ENCODE measurements around the gene SRRM4. TPM values are rescaled to one million over a fixed set of nuclear protein-coding genes. Genes with fewer than 3 reads are reported as not detected.

SRRM4 gene
- total RNA-seq, 1 experiment from 2014 or later, result 1.4 TPM

GRCh38 chr12:119175081-119175480 is 193.7 kb downstream of the SRRM4 start:
- Histone ChIP-seq H3K14ac (ENCODE audit: insufficient read depth, low read length) (no peak overlapping the region), H2BK15ac (ENCODE audit: low read depth, low read length) (no peak overlapping the region), H3K4me2 (ENCODE audit: insufficient read depth, insufficient read length, low read length) (no peak overlapping the region), H4K8ac (replicated peaks; ENCODE audit: insufficient read length, low read depth, low read length) (no peak overlapping the region), H2BK12ac (ENCODE audit: insufficient read length, low read depth, low read length) (no peak overlapping the region), H3K56ac (ENCODE audit: insufficient read length, low read depth, low read length) (no peak overlapping the region), H3K79me1 (ENCODE audit: insufficient read depth, low read depth, low read length, poor library complexity, severe bottlenecking) (no peaks in the 10 kb centered on the region), H3K27ac (ENCODE audit: insufficient read length, low read depth, low read length) (no peak overlapping the region), H2BK5ac (ENCODE audit: insufficient read length, low read length) (no peak overlapping the region), H2AFZ (ENCODE audit: low read length) (no peak overlapping the region), H4K91ac (ENCODE audit: insufficient read length, low read depth, low read length) (no peak overlapping the region), H4K20me1 (ENCODE audit: control insufficient read depth, insufficient read depth, insufficient read length) (no peaks in the 10 kb centered on the region), H3K23me2 (ENCODE audit: insufficient read length, low read depth, low read length, poor library complexity, severe bottlenecking) (peaks cover 6% of the 10 kb centered on the region), H3T11ph (ENCODE audit: low read length) (no peak overlapping the region), H3K23ac (ENCODE audit: insufficient read length, low read depth, low read length) (no peak overlapping the region), H3K27me3 (ENCODE audit: insufficient read depth, low read length) (no peaks in the 10 kb centered on the region), H3K9ac (ENCODE audit: extremely low read depth, insufficient read length, low read length) (no peak overlapping the region), H2BK20ac (ENCODE audit: low read depth, low read length, poor library complexity, severe bottlenecking) (no peak overlapping the region), H4K5ac (ENCODE audit: insufficient read length, low read depth, low read length) (no peak overlapping the region), H3K4me1 (ENCODE audit: insufficient read depth, low read length) (peaks cover 4% of the 10 kb centered on the region; the same call in 1 of the 2 replicates), H3K18ac (ENCODE audit: insufficient read length, low read depth, low read length) (no peak overlapping the region), H3K4ac (ENCODE audit: low read depth, low read length) (no peak overlapping the region), H2AK5ac (ENCODE audit: insufficient read length, low read length) (no peak overlapping the region), H3K9me3 (ENCODE audit: control insufficient read depth, low read depth, low read length) (no peaks in the 10 kb centered on the region), H2BK120ac (ENCODE audit: low read depth, low read length, poor library complexity, severe bottlenecking) (no peak overlapping the region), H3K79me2 (ENCODE audit: insufficient read depth, low read length) (no peaks in the 10 kb centered on the region)
- no CpG with 5 or more reads among the region's 5 CpGs for WGBS (ENCODE audit: extremely low coverage, insufficient read length, low lambda C conversion rate)
- Mint-ChIP-seq H3K4me3 (no peak overlapping the region), H3K27me3 (ENCODE audit: low read depth) (peaks cover 7% of the 10 kb centered on the region), H3K4me1 (peaks cover 48 to 62% of the 10 kb centered on the region in 2 experiments), H3K27ac (no peak overlapping the region), H3K9me3 (peaks cover 0 to 2% of the 10 kb centered on the region in 2 experiments; a peak in 1 of 5 replicates), H3K36me3 (ENCODE audit: insufficient read depth in 1 of 3, low read depth in 3 of 3) (peaks cover 2 to 3% (median 3%) of the 10 kb centered on the region in 3 experiments; a peak in 2 of 7 replicates)
- no peak for TF ChIP-seq CTCF (conservative IDR thresholded peaks at IDR 0.05)
- DNase-seq, result no peak

All from H9 (cell line).